ENCODE data around the gene TRAPPC11. TPM values are rescaled to one million over a fixed set of nuclear protein-coding genes. Genes with fewer than 3 reads are reported as not detected.

Gene TRAPPC11
- total RNA-seq, 1 donor from 2014 or later = 56.2 TPM

- no peak for DNase-seq
- H3K27me3 Mint-ChIP-seq (ENCODE audit: unreplicated experiment) = no peaks in the 10 kb centered on the region
- peak overlapping the region; percentile 94 for H3K27ac Mint-ChIP-seq (ENCODE audit: unreplicated experiment)
- no peaks in the 10 kb centered on the region for H3K36me3 Mint-ChIP-seq (ENCODE audit: unreplicated experiment)
- peaks cover 23% of the 10 kb centered on the region for H3K4me1 Mint-ChIP-seq (ENCODE audit: low read depth, unreplicated experiment)
- H3K4me3 Mint-ChIP-seq (ENCODE audit: unreplicated experiment) = peak overlapping the region; percentile 51
- TF ChIP-seq CTCF (IDR thresholded peaks at IDR 0.05; ENCODE audit: partially characterized antibody, unreplicated experiment) = no peak
- no peaks in the 10 kb centered on the region for H3K9me3 Mint-ChIP-seq (ENCODE audit: unreplicated experiment)
These were observed 22.2 kb upstream of the TRAPPC11 start for GRCh38 chr4:183636923-183637322.

- Mint-ChIP-seq H3K9me3 (ENCODE audit: unreplicated experiment) (no peaks in the 10 kb centered on the region), H3K4me3 (ENCODE audit: unreplicated experiment) (no peak overlapping the region), H3K36me3 (ENCODE audit: unreplicated experiment) (no peaks in the 10 kb centered on the region), H3K4me1 (ENCODE audit: low read depth, unreplicated experiment) (peaks cover 23% of the 10 kb centered on the region), H3K27me3 (ENCODE audit: unreplicated experiment) (no peaks in the 10 kb centered on the region), H3K27ac (ENCODE audit: unreplicated experiment) (peak overlapping the region; percentile 79)
- no peak for TF ChIP-seq CTCF (IDR thresholded peaks at IDR 0.05; ENCODE audit: partially characterized antibody, unreplicated experiment)
- no peak for DNase-seq
These were observed 21.6 kb upstream of the TRAPPC11 start for GRCh38 chr4:183637461-183637860.

- no peak for DNase-seq
- no peak overlapping the region for H3K4me3 Mint-ChIP-seq (ENCODE audit: unreplicated experiment)
- no peak for TF ChIP-seq CTCF (IDR thresholded peaks at IDR 0.05; ENCODE audit: partially characterized antibody, unreplicated experiment)
- no peaks in the 10 kb centered on the region for H3K36me3 Mint-ChIP-seq (ENCODE audit: unreplicated experiment)
- H3K4me1 Mint-ChIP-seq (ENCODE audit: low read depth, unreplicated experiment) = peaks cover 21% of the 10 kb centered on the region
- H3K9me3 Mint-ChIP-seq (ENCODE audit: unreplicated experiment) = no peaks in the 10 kb centered on the region
- H3K27ac Mint-ChIP-seq (ENCODE audit: unreplicated experiment) = no peak overlapping the region
- no peaks in the 10 kb centered on the region for H3K27me3 Mint-ChIP-seq (ENCODE audit: unreplicated experiment)
These were observed 20.7 kb upstream of the TRAPPC11 start for GRCh38 chr4:183638436-183638835.

- H3K27ac Mint-ChIP-seq (ENCODE audit: unreplicated experiment) = no peak overlapping the region
- no peak for TF ChIP-seq CTCF (IDR thresholded peaks at IDR 0.05; ENCODE audit: partially characterized antibody, unreplicated experiment)
- no peaks in the 10 kb centered on the region for H3K27me3 Mint-ChIP-seq (ENCODE audit: unreplicated experiment)
- peaks cover 21% of the 10 kb centered on the region for H3K4me1 Mint-ChIP-seq (ENCODE audit: low read depth, unreplicated experiment)
- no peak overlapping the region for H3K4me3 Mint-ChIP-seq (ENCODE audit: unreplicated experiment)
- H3K9me3 Mint-ChIP-seq (ENCODE audit: unreplicated experiment) = no peaks in the 10 kb centered on the region
- H3K36me3 Mint-ChIP-seq (ENCODE audit: unreplicated experiment) = no peaks in the 10 kb centered on the region
- no peak for DNase-seq
These were observed 19.8 kb upstream of the TRAPPC11 start for GRCh38 chr4:183639291-183639690.

GRCh38 chr4:183645326-183645725 is 13.8 kb upstream of the TRAPPC11 start:
- no peaks in the 10 kb centered on the region for H3K9me3 Mint-ChIP-seq (ENCODE audit: unreplicated experiment)
- H3K4me3 Mint-ChIP-seq (ENCODE audit: unreplicated experiment) = no peak overlapping the region
- H3K36me3 Mint-ChIP-seq (ENCODE audit: unreplicated experiment) = no peaks in the 10 kb centered on the region
- no peak overlapping the region for H3K27ac Mint-ChIP-seq (ENCODE audit: unreplicated experiment)
- no peak for TF ChIP-seq CTCF (IDR thresholded peaks at IDR 0.05; ENCODE audit: partially characterized antibody, unreplicated experiment)
- no peaks in the 10 kb centered on the region for H3K27me3 Mint-ChIP-seq (ENCODE audit: unreplicated experiment)
- no peaks in the 10 kb centered on the region for H3K4me1 Mint-ChIP-seq (ENCODE audit: low read depth, unreplicated experiment)
- no peak for DNase-seq

Measured in glutamatergic neuron (in vitro differentiated cells).